ENCODE results near the gene TBC1D22A. TPM values are rescaled to one million over a fixed set of nuclear protein-coding genes. Genes with fewer than 3 reads are reported as not detected.

The TBC1D22A gene
- total RNA-seq, 4 donors from 2014 or later = 31.2 to 111 (median 41.8) TPM

DNA sequence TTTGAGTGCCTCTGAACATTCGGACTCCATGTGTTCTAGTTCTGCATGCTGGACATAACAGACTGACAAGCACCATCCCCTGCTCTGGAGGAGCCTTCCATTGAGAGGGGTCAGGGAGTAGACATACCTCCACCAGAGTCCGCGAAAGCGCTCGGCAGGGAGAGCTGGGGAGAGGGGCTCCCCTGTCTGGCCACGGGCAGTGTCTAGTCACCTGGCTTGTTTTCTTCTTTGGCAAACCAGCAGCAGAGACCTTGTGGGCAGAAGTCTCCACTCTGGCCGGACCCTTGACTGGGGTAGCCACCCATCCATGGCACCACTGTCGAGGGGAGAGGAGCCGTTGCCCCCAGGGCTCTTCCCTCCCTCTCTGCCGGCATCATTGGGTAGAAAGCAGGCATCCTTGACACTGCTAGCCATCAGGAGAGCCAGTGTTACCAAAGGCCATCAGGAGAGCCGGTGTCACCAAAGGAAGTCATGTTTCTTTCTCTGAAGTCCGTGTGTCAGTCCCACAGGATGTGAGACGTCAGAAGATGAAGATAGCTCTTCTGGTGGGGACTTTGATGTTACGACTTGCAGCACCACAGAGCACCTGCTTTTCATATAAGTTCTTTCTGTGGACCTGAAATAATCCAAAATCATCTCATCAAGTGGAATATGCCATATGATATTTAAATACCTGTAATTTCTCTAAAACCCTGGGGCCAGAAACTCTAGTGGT is 305.6 kb downstream of the TBC1D22A start:
- Histone ChIP-seq H3K36me3 (no peaks in the 10 kb centered on the region), H3K4me1 (no peaks in the 10 kb centered on the region), H3K9me3 (no peaks in the 10 kb centered on the region), H3K27ac (no peak overlapping the region), H3K4me3 (no peak overlapping the region), H3K27me3 (no peaks in the 10 kb centered on the region)
- TF ChIP-seq POLR2A (IDR thresholded peaks at IDR 0.05) (no peak), POLR2AphosphoS5 (IDR thresholded peaks at IDR 0.05) (no peak), EP300 (IDR thresholded peaks at IDR 0.05; ENCODE audit: low read depth) (no peak), CTCF (IDR thresholded peaks at IDR 0.05) (no peak)
- in situ Hi-C loops (cut with MboI; ENCODE audit: low pct_ligation_motif_present in 1 of 4, low pct_unique_long_range_greater_than_20kb in 1 of 4, low sequenced_read_pairs in 3 of 4) = no loop called here
- peak; percentile 1 for DNase-seq
- intact Hi-C loops (cut with DNase I; ENCODE audit: low total_unique reads) = no loop called here
- 82 to 89% methylated on average over 8 to 9 of the region's 14 CpGs for WGBS, 2 donors (ENCODE audit: low coverage in 1 of 2)

- Histone ChIP-seq H3K9me3 (no peaks in the 10 kb centered on the region), H3K4me1 (no peaks in the 10 kb centered on the region), H3K36me3 (no peaks in the 10 kb centered on the region), H3K4me3 (no peak overlapping the region), H3K27me3 (no peaks in the 10 kb centered on the region), H3K27ac (no peak overlapping the region)
- intact Hi-C loops (cut with DNase I; ENCODE audit: low total_unique reads) (no loop called here), in situ Hi-C loops (cut with MboI; ENCODE audit: low pct_ligation_motif_present in 1 of 4, low pct_unique_long_range_greater_than_20kb in 1 of 4, low sequenced_read_pairs in 3 of 4) (no loop called here)
- DNase-seq = no peak
- no peak for TF ChIP-seq CTCF (IDR thresholded peaks at IDR 0.05)
- TF ChIP-seq POLR2AphosphoS5 (IDR thresholded peaks at IDR 0.05) = no peak
- no peak for TF ChIP-seq EP300 (IDR thresholded peaks at IDR 0.05; ENCODE audit: low read depth)
- TF ChIP-seq POLR2A (IDR thresholded peaks at IDR 0.05) = no peak
- 92 to 100% methylated on average over 5 of the region's 5 CpGs for WGBS, 2 donors (ENCODE audit: low coverage in 1 of 2)
Measured at GRCh38 chr22:47068626-47068996, 306.2 kb downstream of the TBC1D22A start.

DNA sequence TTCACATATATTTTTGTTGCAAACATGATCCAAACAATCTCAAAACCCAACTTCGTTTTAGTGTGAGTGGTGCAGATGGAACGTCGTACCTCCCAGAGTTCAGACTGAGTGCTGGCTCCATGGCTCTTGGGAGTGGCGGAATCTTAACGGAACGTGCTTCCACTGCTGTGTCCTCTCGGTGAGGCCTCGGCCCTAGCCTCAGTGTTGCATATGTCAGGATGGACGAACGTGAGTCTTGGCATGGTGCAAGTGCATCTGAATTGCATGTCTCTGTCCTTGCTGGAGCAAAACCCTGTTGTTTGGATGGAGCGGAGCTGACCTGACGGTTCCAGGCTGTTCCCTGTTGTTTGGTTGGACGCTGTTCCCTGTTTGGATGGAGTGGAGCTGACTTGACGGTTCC is 306.8 kb downstream of the TBC1D22A start:
- intact Hi-C loops (cut with DNase I; ENCODE audit: low total_unique reads) (no loop called here), in situ Hi-C loops (cut with MboI; ENCODE audit: low pct_ligation_motif_present in 1 of 4, low pct_unique_long_range_greater_than_20kb in 1 of 4, low sequenced_read_pairs in 3 of 4) (no loop called here)
- WGBS, 2 donors (ENCODE audit: low coverage in 1 of 2) = 92% methylated on average over 14 of the region's 14 CpGs; no CpG with 5 or more reads in 1 of the 2 donors
- no peak for TF ChIP-seq CTCF (IDR thresholded peaks at IDR 0.05)
- TF ChIP-seq POLR2AphosphoS5 (IDR thresholded peaks at IDR 0.05) = no peak
- TF ChIP-seq EP300 (IDR thresholded peaks at IDR 0.05; ENCODE audit: low read depth) = no peak
- no peak for TF ChIP-seq POLR2A (IDR thresholded peaks at IDR 0.05)
- no peak overlapping the region for H3K27ac ChIP-seq
- H3K36me3 ChIP-seq = peaks cover 0 to 2% (median 0%) of the 10 kb centered on the region in 4 donors
- no peaks in the 10 kb centered on the region for H3K9me3 ChIP-seq
- no peaks in the 10 kb centered on the region for H3K27me3 ChIP-seq
- H3K4me1 ChIP-seq = no peaks in the 10 kb centered on the region
- no peak overlapping the region for H3K4me3 ChIP-seq
- peak; percentile 1 for DNase-seq

DNA sequence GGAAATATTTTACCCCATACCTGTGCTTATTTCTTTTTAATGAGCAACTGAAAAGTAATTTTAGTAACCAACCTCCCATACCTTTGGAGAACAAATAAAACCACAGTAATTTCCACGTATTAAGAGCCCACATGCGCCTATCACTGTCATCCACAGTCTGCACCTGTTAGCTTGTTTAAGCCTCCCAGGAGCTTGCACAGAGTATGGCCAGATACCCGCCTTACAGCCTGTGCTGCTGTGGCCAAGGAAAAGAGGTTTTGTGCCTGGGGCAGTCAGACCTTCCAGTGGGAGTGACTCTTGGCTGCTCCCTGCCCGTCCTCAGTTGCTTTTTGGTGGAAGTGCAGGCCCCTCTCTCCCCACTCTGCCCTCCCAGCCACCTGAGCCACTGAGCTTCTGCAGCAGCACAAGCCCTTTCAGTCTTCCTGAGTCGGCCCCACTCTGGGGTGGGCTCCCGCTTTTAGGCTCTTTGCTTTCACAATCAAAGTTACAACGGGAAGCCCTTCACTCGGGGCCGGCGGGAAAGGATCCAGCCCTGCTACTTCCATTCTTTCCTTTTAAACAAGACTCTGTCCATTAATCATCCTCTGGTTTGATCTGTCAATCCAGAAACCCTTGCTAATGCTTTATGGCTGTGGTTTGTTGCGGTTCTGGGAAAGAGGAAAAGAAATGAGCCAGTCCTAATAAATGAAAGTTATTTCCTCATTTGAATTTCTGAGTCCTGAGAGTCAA is 308.8 kb downstream of the TBC1D22A start:
- no peaks in the 10 kb centered on the region for H3K4me1 ChIP-seq
- H3K27ac ChIP-seq = no peak overlapping the region
- H3K9me3 ChIP-seq = peaks cover 4 to 7% of the 10 kb centered on the region in 2 donors
- TF ChIP-seq POLR2A (IDR thresholded peaks at IDR 0.05) (no peak), CTCF (IDR thresholded peaks at IDR 0.05) (no peak), POLR2AphosphoS5 (IDR thresholded peaks at IDR 0.05) (no peak), EP300 (IDR thresholded peaks at IDR 0.05; ENCODE audit: low read depth) (no peak)
- in situ Hi-C loops (cut with MboI; ENCODE audit: low pct_ligation_motif_present in 1 of 4, low pct_unique_long_range_greater_than_20kb in 1 of 4, low sequenced_read_pairs in 3 of 4) (no loop called here), intact Hi-C loops (cut with DNase I; ENCODE audit: low total_unique reads) (no loop called here)
- peaks cover 0 to 5% (median 0%) of the 10 kb centered on the region in 4 donors for H3K36me3 ChIP-seq
- no peaks in the 10 kb centered on the region for H3K27me3 ChIP-seq
- H3K4me3 ChIP-seq = no peak overlapping the region
- no peak for DNase-seq
- WGBS, 2 donors (ENCODE audit: low coverage in 1 of 2) = 60 to 85% methylated on average over 1 to 11 of the region's 11 CpGs

Data from transverse colon (tissue), 4 donors.